Hematopoietic multipotent progenitor cell treated with erythropoietin and hydrocortisone succinate and interleukin-3 and kit ligand, for 15 days (in vitro differentiated cells): ENCODE results near the gene ARHGEF6.
"Not testable (repeated sequence)": the region's sequence is repeated elsewhere in the genome, so short reads cannot be mapped to it uniquely, and the experiment has no call there.

Experiments
- DNase-seq: peaks from one replicate; pipeline ENCODE4 v3.0.0-alpha.2; 2015; ENCODE audit warnings: low spot score

Gene ARHGEF6

DNA sequence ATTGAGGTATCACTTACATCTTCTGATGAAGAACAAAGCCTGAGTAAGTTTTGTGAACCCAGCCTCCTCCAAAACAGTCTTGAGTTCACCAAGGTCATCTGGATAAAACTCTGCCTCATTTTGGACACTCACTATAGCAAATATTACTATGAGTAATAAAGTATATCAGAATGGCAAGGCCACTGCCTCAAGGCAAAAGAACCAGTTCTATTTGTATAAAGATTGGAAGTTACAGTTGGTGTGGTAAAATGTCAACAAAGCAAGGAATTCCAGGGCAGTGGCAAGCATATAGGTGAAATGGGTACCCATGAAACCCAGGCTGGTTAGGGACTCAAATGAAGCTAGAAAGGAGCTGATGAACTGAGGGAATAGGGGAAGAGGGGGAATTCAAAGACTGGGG lies 2.4 kb upstream of the ARHGEF6 start:
- no peak for DNase-seq

DNA sequence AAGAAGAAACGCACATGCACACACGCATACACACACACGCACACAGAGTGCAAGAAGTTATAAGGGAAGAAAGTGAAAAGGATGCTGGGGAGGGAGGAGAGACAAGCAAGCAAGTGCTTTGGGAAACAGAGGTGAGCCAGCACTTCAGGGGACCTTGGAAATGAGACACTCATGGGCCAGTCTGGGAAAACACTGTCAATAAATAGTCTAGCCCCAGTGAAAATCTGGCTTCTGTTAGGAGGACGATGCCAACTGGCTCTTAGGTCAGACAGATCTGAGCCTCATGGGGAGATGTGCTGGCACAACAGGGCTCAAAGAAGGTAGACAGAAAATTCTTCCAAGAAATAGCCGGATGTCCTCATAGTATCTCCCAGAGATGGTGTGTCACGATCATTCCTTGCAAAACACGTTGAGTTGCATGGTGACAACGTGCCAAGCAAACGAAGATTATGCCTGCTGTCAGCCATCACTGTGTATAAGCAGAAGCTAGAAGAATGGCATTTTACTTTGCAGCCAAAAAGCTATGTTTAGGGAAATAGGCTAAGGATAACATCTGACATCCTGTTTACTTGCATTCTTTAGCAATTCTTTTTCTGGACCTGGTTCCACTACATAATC lies 557 bp upstream of the ARHGEF6 start:
- DNase-seq: no peak

DNA sequence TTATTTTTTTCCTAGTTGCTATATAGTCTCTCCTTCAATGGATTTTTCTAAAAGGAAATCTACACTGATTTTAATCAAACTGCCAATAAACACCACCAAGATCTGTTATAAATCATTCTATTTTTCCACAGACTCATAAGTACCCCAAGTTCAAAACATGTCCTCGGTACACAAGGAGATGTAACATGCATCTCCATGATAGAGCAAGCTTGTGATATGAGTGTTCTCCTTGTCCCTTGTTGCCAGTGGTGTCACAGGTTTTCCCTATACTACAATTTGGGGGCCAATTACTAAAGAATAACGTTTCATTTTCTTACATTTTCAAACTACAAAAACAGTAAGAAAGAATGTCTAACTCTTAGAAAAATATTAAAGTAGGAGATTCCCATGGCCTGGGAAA lies 491 bp downstream of the ARHGEF6 start:
- DNase-seq: no peak

DNA sequence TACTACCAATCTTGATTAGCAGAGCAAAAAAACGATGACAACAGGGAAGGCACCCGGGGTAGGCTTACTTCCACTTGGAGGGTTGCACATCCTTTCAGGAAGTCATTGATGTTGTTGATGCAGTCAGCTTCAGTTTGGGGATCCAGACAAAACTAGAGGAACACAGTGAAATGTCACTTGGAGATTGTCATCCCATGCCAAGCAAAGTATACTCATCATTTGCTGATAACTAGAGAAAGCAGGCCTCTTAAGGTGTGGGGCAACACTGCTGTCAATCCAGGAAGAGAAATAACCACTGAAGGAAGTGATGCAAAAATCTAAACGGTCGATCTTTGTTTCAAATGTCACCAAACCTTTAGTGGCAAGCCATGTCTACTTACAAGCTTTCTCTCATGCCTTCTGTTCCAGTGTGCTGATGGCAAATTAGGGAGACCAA lies 1.4 kb downstream of the ARHGEF6 start:
- no peak for DNase-seq

DNA sequence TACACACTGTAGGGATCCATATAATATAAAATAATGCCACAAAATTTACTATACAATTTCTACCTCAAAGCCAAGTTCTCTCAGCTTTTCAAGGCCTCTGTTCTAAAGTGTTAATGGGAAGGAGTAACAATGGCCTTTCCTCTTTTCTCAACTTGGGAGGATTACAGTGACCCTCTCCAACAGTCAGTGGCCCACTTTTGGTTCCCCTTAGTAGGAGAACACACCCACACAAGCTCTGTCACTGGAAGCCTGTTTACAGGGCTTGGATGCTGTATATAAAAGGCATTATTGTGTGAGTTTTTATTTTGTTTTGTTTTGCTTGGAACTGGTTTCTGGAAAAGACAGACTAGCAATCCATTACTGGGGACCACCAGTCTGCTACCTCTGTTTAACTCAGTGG lies 1.8 kb downstream of the ARHGEF6 start:
- no peak for DNase-seq

DNA sequence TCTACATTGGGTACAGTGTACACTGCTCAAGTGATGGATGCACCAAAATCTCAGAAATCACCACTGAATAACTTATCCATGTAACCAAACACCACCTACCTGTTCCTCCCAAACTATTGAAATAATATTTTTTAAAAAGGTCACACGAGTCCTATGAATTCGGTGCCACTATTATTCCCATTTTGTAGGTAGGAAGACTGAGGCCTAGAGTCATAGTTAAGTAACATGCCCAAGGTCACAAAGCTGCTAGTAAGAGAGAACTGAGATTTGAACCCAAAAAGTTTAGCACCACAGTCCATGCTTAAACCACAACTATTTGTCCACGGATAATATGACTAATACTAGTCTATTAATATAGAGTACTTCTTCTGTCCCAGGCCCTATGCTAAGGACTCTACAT lies 2.7 kb downstream of the ARHGEF6 start:
- no peak for DNase-seq

DNA sequence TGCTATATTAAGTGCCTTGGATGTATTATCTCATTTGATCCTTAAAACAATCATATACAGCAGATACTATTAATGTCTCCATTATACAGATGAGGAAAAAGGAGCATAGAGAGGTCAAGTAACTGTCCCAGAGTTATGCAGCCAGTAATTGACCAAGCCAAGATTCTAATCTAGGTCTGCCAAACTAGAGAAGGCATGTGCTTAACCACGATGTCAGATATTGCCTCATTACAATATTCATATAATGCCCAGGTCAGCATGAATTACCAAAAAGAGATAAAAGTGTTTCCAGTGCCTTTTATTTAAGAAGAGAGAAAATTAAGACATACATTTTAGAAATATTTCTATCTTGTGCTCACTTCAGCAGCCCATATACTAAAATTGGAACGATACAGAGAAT lies 7.1 kb downstream of the ARHGEF6 start:
- no peak for DNase-seq

DNA sequence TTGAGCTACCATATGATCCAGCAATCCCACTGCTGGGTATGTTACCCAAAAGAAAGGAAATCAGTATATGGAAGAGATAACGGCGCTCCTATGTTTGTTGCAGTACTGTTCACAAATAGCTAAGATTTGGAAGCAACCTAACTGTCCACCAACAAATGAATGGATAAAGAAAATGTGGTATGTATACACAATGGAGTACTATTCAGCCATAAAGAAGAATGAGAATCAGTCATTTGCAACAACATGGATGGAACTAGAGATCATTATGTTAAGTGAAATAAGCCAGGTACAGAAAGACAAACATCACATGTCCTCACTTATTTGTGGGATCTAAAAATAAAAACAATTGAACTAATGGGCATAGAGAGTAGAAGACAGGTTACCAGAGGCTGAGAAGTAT lies 8.9 kb downstream of the ARHGEF6 start:
- DNase-seq: not testable (repeated sequence)

DNA sequence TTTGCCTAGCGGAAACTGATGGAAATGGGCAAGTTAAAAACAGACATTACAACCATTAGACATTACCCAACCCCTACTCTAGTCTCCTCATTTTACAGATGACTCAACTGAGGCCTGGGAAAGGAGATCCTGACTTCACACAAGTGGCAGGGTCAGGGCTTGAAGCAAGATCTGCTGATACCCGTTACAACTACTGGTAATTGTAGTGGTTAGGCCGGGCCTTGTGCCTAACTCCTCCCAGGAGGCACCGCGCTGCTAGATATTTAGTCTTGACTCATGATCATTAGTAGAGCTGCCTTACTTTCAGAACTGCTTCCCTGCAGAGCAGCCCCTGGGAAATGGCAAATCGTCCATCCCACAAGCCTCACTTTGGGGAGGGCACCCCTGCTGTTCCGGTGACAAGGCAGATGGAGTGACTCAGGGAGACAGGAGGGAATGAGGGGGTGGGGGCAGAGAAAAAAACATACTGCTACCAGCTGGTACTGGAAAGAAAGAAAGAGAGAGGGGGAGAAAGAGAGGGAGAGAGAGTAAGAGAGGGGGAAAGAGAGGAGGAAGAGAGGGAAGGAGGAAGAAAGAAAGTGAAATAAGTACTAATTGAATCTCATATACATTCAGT lies 12.2 kb downstream of the ARHGEF6 start:
- DNase-seq: peak; percentile 38

DNA sequence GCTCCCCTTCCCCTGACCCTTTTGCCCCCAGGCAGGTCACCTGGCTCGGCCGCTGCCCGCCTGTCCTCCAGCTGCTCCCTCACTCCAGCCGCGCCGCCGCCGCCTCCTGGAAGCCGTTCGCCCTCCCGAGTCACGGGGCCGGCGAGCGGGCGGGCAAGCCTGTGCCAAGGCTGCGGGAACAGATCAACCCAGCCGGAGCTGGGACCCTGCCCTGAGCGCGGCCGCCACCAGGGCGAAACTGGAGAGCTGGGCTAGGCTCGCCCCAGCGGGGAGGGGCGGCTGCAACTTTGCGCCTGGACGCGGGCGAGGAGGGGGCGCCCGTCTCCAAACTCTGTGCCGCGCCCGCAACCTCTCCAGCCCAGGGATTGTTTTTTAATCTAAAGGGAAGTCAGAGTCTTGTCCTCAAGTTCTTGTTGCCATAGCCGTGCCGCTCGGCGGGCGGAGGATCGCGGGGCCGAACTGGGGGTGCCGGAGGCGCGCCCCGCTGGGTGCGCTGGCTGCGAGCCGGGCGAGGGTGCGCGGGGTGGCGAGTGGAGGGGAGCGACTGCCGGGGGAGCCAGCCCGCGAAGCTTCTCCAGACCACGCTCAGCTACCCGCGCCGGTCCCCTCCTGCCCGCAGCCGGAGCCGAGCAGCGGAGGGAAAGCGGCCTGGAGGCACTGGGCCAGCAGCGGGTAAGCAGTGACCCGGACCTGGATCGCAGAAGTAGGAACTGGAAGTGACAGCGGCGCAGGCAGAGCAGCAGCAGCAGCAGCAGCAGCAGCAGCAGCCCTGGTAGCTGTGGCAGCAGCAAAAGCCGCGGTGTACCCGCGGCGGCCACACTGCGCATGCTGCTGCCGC lies 13.4 kb downstream of the ARHGEF6 start:
- peak; percentile 25 for DNase-seq

DNA sequence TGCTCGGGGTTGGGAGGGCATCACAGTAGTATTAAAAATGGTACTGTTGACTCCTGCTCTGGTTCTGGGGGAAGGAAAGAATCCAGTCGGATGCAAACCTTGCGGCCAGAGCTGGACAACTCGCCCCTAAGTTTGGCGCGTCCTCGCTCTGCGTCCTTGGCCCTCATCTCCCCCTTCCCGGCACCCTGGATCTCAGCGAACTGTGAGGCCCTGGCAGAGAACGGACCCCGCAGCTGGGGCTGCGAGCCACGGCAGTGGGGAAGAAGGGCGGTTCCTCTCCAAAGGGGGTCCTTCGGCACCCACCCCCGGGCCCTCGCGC lies 14.0 kb downstream of the ARHGEF6 start:
- no peak for DNase-seq

DNA sequence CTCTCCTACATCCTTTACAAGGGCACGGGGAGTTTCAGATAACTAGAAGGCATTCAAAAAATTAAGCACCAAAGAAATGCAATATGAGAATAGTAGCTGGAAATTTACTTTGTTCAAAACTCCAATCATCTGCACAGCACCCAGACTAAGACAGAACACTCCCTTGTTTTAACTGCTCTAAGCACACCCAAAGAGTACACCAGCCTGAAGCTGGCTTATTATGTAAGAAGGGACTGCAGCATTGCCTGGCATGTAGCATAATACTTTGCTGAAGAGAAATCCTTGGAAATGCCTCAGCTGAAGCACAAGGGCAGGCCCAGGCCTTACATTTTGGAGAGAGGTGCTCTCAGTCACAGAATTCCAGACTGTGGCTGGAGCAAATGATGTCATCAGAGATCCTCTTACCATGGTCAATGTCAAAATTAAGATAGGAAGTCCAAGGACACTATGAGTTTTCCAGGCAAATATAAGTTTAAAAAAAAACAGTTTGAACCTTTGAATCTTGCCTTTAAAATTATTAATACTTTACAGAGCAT lies 14.8 kb downstream of the ARHGEF6 start:
- DNase-seq: no peak

DNA sequence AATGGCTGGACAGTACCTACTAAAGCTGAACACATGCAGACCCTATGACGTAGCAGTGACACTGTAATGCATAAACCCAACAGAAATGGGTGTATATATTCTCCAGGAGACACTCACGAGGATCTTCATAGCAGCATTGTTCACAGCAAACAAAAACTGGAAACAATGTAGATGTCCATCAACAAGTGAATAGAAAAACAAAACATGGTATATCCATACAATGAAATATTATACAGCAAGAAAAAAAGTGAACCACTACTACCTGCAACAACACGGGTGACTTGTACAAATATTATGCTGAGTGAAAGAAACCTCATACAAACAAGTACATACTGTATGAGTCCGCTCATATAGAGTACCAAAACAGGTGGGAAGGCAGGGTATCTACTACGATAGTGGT lies 16.5 kb downstream of the ARHGEF6 start:
- DNase-seq: no peak

DNA sequence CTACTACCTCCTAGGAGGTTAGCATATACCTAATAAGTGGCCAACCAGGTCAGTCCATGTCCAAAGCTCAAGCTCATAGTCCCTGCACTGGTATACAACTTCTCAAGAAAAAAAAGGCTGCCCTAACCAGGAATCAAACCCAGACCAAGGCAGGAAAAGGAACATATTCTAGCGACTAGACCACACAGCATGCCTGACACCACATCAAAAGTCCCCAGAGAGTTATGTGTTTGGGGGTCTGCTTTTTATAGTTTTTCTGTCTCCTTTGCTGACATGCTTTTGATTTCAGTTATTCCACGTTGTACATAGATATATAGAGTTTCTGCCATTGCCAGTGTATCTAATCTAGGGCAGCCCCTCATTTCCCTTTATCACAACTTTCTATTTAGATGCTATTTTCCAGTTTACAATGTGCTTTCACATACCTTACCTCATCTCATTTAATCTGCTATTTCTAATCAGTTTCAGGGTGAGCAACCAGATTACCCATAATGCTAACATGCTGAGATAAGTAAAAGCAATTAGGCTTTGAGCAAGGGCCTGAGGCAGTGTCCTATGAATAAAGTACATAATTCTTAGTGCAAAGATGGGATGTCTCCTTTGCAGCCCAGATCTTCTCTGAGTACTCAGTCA lies 17.8 kb downstream of the ARHGEF6 start:
- no peak for DNase-seq

DNA sequence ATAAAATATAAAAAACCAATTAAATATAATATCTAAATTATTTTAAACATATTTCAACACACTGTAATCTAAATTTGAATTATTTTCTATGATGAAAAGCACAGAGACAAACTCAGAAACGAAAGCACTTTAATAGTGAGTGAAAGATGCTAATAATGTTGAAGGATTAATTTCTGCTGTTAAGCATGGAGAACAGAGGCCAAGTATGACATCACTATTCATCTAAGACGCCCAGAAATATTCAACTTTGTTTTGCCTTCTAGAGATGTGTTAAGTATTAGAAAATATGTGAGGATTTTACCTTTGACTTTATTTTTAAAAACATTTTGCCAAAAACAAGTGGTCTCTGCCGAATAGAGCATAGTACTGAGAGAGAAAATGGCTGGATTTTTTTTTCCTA lies 19.3 kb downstream of the ARHGEF6 start:
- DNase-seq: no peak

DNA sequence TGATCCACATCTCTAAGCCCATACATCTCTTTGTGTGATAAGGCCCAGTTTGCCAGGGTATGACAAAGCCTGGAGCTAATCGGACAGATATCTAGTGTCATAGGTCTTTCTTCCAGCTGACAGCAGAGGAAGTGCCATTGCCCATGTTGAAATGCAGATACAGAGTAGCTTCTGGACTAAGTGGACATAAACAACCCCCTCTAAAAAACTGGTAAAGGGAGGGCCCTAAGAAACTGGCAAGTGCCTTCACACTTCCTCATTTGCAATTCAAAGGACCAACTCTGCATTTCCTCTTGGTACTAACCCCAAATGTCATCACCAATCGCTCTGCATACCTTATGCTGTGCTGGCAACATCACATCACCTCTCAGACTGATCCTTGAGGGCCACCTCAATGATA lies 20.8 kb downstream of the ARHGEF6 start:
- DNase-seq: no peak

DNA sequence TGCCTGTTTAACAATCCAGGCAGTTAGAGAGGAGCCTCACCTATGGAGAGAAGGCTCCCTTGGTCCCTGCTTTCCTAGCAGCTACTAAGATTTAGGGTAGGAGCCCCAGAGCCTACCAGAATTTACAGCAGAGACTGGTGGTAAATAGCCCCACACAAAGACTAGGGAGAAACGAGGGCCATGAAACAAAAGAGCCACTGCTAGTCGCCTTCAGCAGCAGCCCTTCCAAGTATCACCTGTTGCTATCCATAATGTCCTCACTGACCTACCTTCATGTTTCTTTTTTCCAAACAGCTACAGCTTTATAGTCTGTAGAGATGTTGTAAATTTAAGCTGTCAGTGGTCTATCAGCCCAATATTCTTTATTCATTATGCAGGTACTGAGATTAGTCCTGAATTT lies 25.3 kb downstream of the ARHGEF6 start:
- DNase-seq: no peak

DNA sequence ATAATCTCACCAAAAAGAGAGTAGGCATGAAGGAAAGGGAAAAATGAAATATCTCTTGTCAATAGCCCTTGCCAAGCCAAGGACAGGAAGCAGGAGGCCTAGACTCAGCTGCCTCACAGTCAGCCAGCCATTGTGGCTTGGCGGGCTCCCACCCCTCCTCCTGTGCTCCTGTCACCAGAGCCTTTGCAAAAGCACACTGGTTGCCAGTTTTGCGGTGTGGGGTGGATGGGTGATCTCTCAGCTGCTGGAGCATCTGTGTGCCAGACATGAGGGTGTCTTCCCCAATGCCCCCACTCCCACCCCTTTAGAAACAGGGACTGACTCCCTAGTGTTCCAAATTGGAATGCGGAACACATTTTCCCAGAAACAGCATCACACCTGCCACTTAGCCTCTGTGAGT lies 26.1 kb downstream of the ARHGEF6 start:
- DNase-seq: no peak

DNA sequence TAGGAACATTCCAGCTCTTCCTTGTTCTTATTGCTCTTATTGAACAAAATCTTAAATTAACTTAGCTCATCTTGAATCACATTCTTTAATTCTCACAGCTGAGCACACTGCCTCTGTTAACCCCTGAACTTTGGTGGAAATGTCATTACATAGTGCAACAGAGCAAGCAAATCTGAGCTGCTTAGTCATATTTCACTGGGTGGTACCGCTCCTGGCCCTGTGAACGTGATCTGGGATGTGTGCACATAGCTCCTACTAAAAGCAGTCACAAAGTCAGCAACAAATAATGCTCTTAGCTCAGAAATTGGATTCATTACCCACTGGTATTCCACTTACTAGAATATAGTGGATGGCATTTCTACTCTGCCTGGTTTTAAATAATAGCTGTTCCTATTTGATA lies 27.9 kb downstream of the ARHGEF6 start:
- DNase-seq: no peak

DNA sequence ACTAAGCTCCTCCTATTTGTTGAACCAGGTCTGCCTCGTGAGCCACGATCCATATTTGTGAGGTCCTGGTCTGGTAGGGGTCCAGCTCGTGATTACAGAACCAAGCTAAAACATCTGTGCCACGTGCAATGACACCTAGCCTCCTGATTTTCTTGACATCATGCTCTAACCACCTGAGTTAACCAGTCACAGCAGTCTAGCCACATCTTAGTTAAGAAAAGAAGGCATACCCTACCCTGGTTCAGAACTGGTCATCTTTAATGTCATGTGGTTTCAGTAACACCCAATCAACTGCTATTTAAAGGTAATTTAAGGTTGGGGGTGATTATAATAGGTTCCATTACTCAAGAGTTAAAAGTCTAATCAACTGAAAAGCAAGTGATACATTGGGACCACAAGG lies 28.4 kb downstream of the ARHGEF6 start:
- DNase-seq: no peak

DNA sequence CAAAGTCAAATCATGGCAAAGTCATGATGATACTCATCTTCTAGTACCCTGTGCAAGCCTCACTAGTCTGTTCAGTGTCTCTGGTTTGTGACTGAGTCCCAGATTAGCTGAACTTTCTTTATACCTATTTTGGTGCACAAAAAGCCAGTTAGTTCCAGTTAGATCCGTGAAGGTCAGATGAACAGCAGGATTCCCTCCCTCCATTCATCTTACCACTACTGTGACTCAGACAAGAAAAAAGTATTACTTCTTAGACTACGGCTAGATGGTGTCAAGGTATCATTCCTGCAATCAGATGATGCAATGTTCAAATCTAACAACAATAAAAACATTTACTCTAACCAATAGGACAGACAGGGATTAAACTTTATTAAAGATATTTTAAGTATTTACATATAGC lies 30.4 kb downstream of the ARHGEF6 start:
- DNase-seq: no peak

DNA sequence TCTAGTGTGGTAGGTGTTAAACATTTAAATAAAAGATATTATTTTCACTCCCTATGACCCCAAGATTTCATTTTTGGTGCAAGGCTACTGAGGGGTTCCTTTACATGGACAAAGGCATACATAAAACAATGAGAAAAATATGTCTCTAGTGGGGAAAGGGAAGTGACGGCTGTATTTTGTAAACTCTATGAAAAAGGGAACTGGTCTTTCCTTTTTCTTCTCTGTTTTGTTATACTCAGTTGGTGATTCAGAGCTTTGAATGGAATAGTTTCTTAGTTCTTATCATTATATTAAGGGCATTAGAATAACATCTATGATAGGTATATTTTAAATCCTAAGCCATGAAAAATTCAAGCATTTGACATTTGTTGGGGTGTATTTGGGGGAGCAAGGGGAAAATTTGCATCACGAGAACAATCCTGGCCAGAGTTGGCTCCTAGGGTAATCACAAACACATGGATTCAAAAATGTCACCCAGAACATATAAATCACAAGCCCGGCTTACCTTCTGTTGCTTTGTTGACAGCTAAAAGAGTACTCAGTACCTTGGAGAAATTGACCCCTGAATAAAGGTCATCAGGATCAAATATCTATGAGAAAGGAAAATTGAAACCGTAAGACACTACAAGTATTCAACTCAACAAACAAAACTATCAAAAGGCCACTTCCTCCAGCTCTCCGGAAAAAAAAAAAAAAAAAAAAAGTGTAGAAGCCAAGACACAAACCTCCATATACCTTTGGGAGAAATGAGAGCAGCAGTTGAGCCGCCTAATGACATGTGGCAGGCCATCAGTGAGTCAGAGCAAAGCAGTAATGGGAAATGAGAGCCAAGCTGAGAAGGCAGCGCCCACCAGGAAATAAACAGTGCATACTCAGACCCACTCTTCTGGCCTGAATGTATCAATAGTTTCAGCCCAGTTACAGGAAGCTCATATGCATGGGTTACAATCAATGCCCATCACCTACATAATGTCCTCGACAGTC lies 33.4 kb downstream of the ARHGEF6 start:
- no peak for DNase-seq
